ENCODE results near the gene AUP1. TPM values are rescaled to one million over a fixed set of nuclear protein-coding genes. Genes with fewer than 3 reads are reported as not detected.

The AUP1 gene
- total and polyA plus RNA-seq, 9 of the 15 experiments (the other 6 are each of a cell fraction or from before 2014, with no cell fraction given): 70.7 to 245 (median 165) TPM

GRCh38 chr2:74502147-74502719, 27.3 kb downstream of the AUP1 start (continued):
- TF ChIP-seq TCF3 (CRISPR knock-in tag; IDR thresholded peaks at IDR 0.05): peak; percentile 40; the same call in 1 of the 2 replicates
- peak; percentile 27; the same call in 1 of the 2 replicates for TF ChIP-seq ZNF263 (CRISPR knock-in tag; IDR thresholded peaks at IDR 0.05; ENCODE audit: borderline replicate concordance)
- TF ChIP-seq POLR2AphosphoS5 (IDR thresholded peaks at IDR 0.05; ENCODE audit: control insufficient read depth, insufficient read depth, low read depth, low read length): peak; percentile 24; the same call in 1 of the 2 replicates
- no peak for TF ChIP-seq BRCA1 (IDR thresholded peaks at IDR 0.05)
- TF ChIP-seq BRCA1 (CRISPR knock-in tag; IDR thresholded peaks at IDR 0.05): no peak
- TF ChIP-seq TAL1 (IDR thresholded peaks at IDR 0.05): peak; percentile 55; the same call in 1 of the 2 replicates
- peak; percentile 22; the same call in 1 of the 2 replicates for TF ChIP-seq ESRRA (IDR thresholded peaks at IDR 0.05; ENCODE audit: borderline replicate concordance, low read depth)
- no peak for TF ChIP-seq ZNF740 (CRISPR knock-in tag; IDR thresholded peaks at IDR 0.05)
- TF ChIP-seq ZNF740 (tag; IDR thresholded peaks at IDR 0.05): peak in 1 of 2 experiments; percentile 23; a peak in 1 of 4 replicates
- TF ChIP-seq SMAD4 (CRISPR knock-in tag; conservative IDR thresholded peaks at IDR 0.05): no peak
- TF ChIP-seq RCOR1 (IDR thresholded peaks at IDR 0.05; ENCODE audit: borderline replicate concordance in 1 of 2, low read depth in 2 of 2, low read length in 2 of 2): peak in 1 of 2 experiments; percentile 22; a peak in 1 of 4 replicates
- 0 out of 2 replicates have a peak, but pooled peaks have one; percentile 2 for TF ChIP-seq NR2C2 (CRISPR knock-in tag; IDR thresholded peaks at IDR 0.05)
- peak; percentile 96 for TF ChIP-seq NR2C2 (tag; IDR thresholded peaks at IDR 0.05)
- TF ChIP-seq MBD2 (IDR thresholded peaks at IDR 0.05; ENCODE audit: borderline replicate concordance, low read depth): no peak

All from K562 (cell line).